HepG2 (cell line): ENCODE data around the gene FBXL22. TPM values are rescaled to one million over a fixed set of nuclear protein-coding genes. Genes with fewer than 3 reads are reported as not detected.
A peak's percentile ranks its signal among the peaks of the same experiment; 100 is the strongest.

ENCODE experiments used
- AGO1 ChIP-seq: fragments of 200-400 bp; formaldehyde crosslinking; IDR thresholded peaks from 2 replicates; pipeline ENCODE4 v1.6.1; 2017; ENCODE audit warnings: mild to moderate bottlenecking, low read depth, low read length, moderate library complexity; ENCODE audit not compliant: poor library complexity, severe bottlenecking
- ATM ChIP-seq: fragments of 450-650 bp; IDR thresholded peaks from 2 replicates; pipeline ENCODE4 v1.7.1; 2017; ENCODE audit warnings: mild to moderate bottlenecking, borderline replicate concordance
- ESRRA ChIP-seq: sonication (generic); formaldehyde crosslinking; IDR thresholded peaks from 2 replicates; pipeline ENCODE4 v1.5.1; 2020; ENCODE audit warnings: mild to moderate bottlenecking, low read depth, missing genetic modification reagents
- GFI1 ChIP-seq: sonication (generic); formaldehyde crosslinking; IDR thresholded peaks from 2 replicates; pipeline ENCODE4 v1.5.0; 2020; ENCODE audit warnings: missing genetic modification reagents, mild to moderate bottlenecking, borderline replicate concordance
- HMG20B ChIP-seq: conservative IDR thresholded peaks from 2 replicates; pipeline ENCODE4 v1.6.1; 2016; ENCODE audit warnings: missing genetic modification reagents, missing compliant biosample characterization
- KLF13 ChIP-seq: sonication (generic); formaldehyde crosslinking; IDR thresholded peaks from 2 replicates; pipeline ENCODE4 v1.4.0; 2020; ENCODE audit warnings: mild to moderate bottlenecking, missing genetic modification reagents
- NBN ChIP-seq: fragments of 450-650 bp; conservative IDR thresholded peaks from 2 replicates; pipeline ENCODE4 v1.6.1; 2017
- NCOR1 ChIP-seq: fragments of 200-600 bp; sonication (generic); IDR thresholded peaks from 2 replicates; pipeline ENCODE4 v1.7.0; 2017; ENCODE audit warnings: antibody characterized with exemption, low read length, borderline replicate concordance
- NR1H2 ChIP-seq: sonication (generic); formaldehyde crosslinking; IDR thresholded peaks from 2 replicates; pipeline ENCODE4 v1.8.1; 2022; ENCODE audit warnings: low read depth, missing genetic modification reagents, borderline replicate concordance
- RARG ChIP-seq: sonication (generic); formaldehyde crosslinking; IDR thresholded peaks from 2 replicates; pipeline ENCODE4 v1.4.0; 2020; ENCODE audit warnings: low read depth, mild to moderate bottlenecking, missing genetic modification reagents
- RFX5 ChIP-seq: IDR thresholded peaks from 2 replicates; pipeline ENCODE4 v1.6.1; 2011; ENCODE audit warnings: low read depth, low read length, improper control_type of control experiment
- SAP130 ChIP-seq: IDR thresholded peaks from 2 replicates; pipeline ENCODE4 v1.6.1; 2016; ENCODE audit warnings: low read depth
- SCMH1 ChIP-seq: sonication (generic); formaldehyde crosslinking; IDR thresholded peaks from 2 replicates; pipeline ENCODE4 v1.9.0; 2021; ENCODE audit warnings: missing genetic modification reagents, mild to moderate bottlenecking, borderline replicate concordance
- TOE1 ChIP-seq: sonication (generic); formaldehyde crosslinking; IDR thresholded peaks from 2 replicates; pipeline ENCODE4 v1.4.0; 2020; ENCODE audit warnings: mild to moderate bottlenecking, missing genetic modification reagents
- ZNF615 ChIP-seq: sonication (generic); formaldehyde crosslinking; IDR thresholded peaks from 2 replicates; pipeline ENCODE4 v1.5.0; 2020; ENCODE audit warnings: mild to moderate bottlenecking, missing genetic modification reagents, borderline replicate concordance
- polyA plus RNA-seq, 8 experiments: library from polyadenylated mRNA; depleted of rRNA in 3 of 8; stranded (reverse) in 7 of 8; unstranded in 1 of 8; fragments of >200 nt; fragmentation: Illumina TruSeq in 4 of 8; extraction: Trizol in 4 of 8; gene quantifications; 2 replicates each; pipeline versions ENCODE4 v1.2.1 to v1.2.3, GENCODE V29; 2011 to 2016; ENCODE audit warnings: low read depth in 4 of 8, missing spikeins in 1 of 8, mixed read lengths in 1 of 8; ENCODE audit not compliant: insufficient read depth in 1 of 8
- total RNA-seq, 5 experiments: library from RNA; depleted of rRNA; stranded (reverse); fragments of >200 nt; fragmentation: Illumina TruSeq; extraction: Trizol; gene quantifications; 2 replicates each; pipeline ENCODE4 v1.2.3, GENCODE V29; 2016; ENCODE audit warnings: low read depth in 1 of 5
- TF ChIP-seq, protein P1 (sequence below): sonication (generic); formaldehyde crosslinking; IDR thresholded peaks from 2 replicates; pipeline ENCODE4 v1.5.0; 2020; ENCODE audit warnings: missing genetic modification reagents
- TF ChIP-seq, protein P2 (sequence below): sonication (generic); formaldehyde crosslinking; IDR thresholded peaks from 2 replicates; pipeline ENCODE4 v1.8.1; 2023; ENCODE audit warnings: mild to moderate bottlenecking, missing genetic modification reagents
- TF ChIP-seq, protein P3 (sequence below): sonication (generic); formaldehyde crosslinking; IDR thresholded peaks from 2 replicates; pipeline ENCODE4 v1.4.0; 2020; ENCODE audit warnings: low read depth, mild to moderate bottlenecking, missing genetic modification reagents
- TF ChIP-seq, protein P4 (sequence below): sonication (generic); formaldehyde crosslinking; IDR thresholded peaks from 2 replicates; pipeline ENCODE4 v1.4.0; 2020; ENCODE audit warnings: missing genetic modification reagents
- TF ChIP-seq, protein P5 (sequence below): IDR thresholded peaks from 2 replicates; pipeline ENCODE4 v1.6.1; 2018; ENCODE audit warnings: missing genetic modification reagents, mild to moderate bottlenecking, missing compliant biosample characterization
- TF ChIP-seq, protein P6 (sequence below): sonication (generic); formaldehyde crosslinking; IDR thresholded peaks from 2 replicates; pipeline ENCODE4 v1.4.0; 2020; ENCODE audit warnings: missing genetic modification reagents
- TF ChIP-seq, protein P7 (sequence below): sonication (generic); formaldehyde crosslinking; IDR thresholded peaks from 2 replicates; pipeline ENCODE4 v1.4.0; 2020; ENCODE audit warnings: low read depth, mild to moderate bottlenecking, missing genetic modification reagents

Gene FBXL22
- total and polyA plus RNA-seq, 2 of the 13 experiments (the other 11 are each of a cell fraction or from before 2014, with no cell fraction given), result 0.15 to 0.33 TPM

DNA sequence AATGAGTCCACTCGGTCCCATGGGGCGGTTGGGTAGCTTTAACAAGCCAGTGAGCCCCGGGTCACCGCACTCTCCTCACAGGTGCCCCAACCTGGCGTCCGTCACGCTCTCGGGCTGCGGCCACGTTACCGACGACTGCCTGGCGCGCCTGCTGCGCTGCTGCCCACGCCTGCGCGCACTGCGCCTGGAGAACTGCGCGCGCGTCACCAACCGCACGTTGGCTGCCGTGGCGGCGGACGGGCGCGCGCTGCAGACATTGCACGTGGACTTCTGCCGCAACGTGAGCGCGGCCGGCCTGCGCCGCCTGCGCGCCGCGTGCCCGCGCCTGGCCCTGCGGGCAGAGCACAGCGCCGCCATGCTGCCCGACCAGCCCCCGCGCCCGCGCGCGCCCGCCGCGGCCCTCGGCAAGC is 3.4 kb downstream of the FBXL22 start (continued):
- no peak for TF ChIP-seq SCMH1
- no peak for TF ChIP-seq NCOR1
- no peak for TF ChIP-seq AGO1
- TF ChIP-seq, protein P1, sequence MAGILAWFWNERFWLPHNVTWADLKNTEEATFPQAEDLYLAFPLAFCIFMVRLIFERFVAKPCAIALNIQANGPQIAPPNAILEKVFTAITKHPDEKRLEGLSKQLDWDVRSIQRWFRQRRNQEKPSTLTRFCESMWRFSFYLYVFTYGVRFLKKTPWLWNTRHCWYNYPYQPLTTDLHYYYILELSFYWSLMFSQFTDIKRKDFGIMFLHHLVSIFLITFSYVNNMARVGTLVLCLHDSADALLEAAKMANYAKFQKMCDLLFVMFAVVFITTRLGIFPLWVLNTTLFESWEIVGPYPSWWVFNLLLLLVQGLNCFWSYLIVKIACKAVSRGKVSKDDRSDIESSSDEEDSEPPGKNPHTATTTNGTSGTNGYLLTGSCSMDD (CRISPR knock-in tag), result no peak; the same call in 1 of the 2 replicates
- TF ChIP-seq ATM, result no peak
- TF ChIP-seq, protein P2, sequence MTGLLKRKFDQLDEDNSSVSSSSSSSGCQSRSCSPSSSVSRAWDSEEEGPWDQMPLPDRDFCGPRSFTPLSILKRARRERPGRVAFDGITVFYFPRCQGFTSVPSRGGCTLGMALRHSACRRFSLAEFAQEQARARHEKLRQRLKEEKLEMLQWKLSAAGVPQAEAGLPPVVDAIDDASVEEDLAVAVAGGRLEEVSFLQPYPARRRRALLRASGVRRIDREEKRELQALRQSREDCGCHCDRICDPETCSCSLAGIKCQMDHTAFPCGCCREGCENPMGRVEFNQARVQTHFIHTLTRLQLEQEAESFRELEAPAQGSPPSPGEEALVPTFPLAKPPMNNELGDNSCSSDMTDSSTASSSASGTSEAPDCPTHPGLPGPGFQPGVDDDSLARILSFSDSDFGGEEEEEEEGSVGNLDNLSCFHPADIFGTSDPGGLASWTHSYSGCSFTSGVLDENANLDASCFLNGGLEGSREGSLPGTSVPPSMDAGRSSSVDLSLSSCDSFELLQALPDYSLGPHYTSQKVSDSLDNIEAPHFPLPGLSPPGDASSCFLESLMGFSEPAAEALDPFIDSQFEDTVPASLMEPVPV (CRISPR knock-in tag), result no peak
- TF ChIP-seq ESRRA (CRISPR knock-in tag), result no peak
- peak; percentile 48; the same call in 1 of the 2 replicates for TF ChIP-seq RFX5
- no peak for TF ChIP-seq KLF13 (CRISPR knock-in tag)
- TF ChIP-seq SAP130 (CRISPR knock-in tag), result peak; percentile 82
- TF ChIP-seq, protein P3, sequence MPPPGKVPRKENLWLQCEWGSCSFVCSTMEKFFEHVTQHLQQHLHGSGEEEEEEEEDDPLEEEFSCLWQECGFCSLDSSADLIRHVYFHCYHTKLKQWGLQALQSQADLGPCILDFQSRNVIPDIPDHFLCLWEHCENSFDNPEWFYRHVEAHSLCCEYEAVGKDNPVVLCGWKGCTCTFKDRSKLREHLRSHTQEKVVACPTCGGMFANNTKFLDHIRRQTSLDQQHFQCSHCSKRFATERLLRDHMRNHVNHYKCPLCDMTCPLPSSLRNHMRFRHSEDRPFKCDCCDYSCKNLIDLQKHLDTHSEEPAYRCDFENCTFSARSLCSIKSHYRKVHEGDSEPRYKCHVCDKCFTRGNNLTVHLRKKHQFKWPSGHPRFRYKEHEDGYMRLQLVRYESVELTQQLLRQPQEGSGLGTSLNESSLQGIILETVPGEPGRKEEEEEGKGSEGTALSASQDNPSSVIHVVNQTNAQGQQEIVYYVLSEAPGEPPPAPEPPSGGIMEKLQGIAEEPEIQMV, result no peak
- 0 out of 2 replicates have a peak, but pooled peaks have one; percentile 27 for TF ChIP-seq HMG20B (CRISPR knock-in tag)
- TF ChIP-seq, protein P4, sequence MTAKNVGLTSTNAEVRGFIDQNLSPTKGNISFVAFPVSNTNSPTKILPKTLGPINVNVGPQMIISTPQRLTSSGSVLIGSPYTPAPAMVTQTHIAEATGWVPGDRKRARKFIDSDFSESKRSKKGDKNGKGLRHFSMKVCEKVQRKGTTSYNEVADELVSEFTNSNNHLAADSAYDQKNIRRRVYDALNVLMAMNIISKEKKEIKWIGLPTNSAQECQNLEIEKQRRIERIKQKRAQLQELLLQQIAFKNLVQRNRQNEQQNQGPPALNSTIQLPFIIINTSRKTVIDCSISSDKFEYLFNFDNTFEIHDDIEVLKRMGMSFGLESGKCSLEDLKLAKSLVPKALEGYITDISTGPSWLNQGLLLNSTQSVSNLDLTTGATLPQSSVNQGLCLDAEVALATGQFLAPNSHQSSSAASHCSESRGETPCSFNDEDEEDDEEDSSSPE (CRISPR knock-in tag), result peak; percentile 86
- no peak for TF ChIP-seq ZNF615 (CRISPR knock-in tag)
- TF ChIP-seq, protein P5, sequence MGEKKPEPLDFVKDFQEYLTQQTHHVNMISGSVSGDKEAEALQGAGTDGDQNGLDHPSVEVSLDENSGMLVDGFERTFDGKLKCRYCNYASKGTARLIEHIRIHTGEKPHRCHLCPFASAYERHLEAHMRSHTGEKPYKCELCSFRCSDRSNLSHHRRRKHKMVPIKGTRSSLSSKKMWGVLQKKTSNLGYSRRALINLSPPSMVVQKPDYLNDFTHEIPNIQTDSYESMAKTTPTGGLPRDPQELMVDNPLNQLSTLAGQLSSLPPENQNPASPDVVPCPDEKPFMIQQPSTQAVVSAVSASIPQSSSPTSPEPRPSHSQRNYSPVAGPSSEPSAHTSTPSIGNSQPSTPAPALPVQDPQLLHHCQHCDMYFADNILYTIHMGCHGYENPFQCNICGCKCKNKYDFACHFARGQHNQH (CRISPR knock-in tag), result no peak
- TF ChIP-seq NBN, result no peak
- TF ChIP-seq TOE1 (CRISPR knock-in tag), result no peak; the same call in 1 of the 2 replicates
- TF ChIP-seq, protein P6, sequence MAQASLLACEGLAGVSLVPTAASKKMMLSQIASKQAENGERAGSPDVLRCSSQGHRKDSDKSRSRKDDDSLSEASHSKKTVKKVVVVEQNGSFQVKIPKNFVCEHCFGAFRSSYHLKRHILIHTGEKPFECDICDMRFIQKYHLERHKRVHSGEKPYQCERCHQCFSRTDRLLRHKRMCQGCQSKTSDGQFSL, result no peak
- no peak for TF ChIP-seq NR1H2
- TF ChIP-seq GFI1, result no peak; the same call in 1 of the 2 replicates
- no peak for TF ChIP-seq RARG (CRISPR knock-in tag)
- TF ChIP-seq, protein P7, sequence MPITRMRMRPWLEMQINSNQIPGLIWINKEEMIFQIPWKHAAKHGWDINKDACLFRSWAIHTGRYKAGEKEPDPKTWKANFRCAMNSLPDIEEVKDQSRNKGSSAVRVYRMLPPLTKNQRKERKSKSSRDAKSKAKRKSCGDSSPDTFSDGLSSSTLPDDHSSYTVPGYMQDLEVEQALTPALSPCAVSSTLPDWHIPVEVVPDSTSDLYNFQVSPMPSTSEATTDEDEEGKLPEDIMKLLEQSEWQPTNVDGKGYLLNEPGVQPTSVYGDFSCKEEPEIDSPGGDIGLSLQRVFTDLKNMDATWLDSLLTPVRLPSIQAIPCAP, result no peak
